SIG-M5 treated with dmso at 0.1 percent for 504 hours (cell line): ENCODE results near the gene ARVCF.
A peak's percentile ranks its signal among the peaks of the same experiment; 100 is the strongest.

Experiments
- DNase-seq: peaks from one replicate; lab custom pipeline; 2025; ENCODE audit not compliant: unreplicated experiment; lab: John Stamatoyannopoulos, UW

ARVCF gene

GRCh38 chr22:19962909-19963806 lies 53.5 kb downstream of the ARVCF start:
- peak; percentile 47 for DNase-seq

DNA sequence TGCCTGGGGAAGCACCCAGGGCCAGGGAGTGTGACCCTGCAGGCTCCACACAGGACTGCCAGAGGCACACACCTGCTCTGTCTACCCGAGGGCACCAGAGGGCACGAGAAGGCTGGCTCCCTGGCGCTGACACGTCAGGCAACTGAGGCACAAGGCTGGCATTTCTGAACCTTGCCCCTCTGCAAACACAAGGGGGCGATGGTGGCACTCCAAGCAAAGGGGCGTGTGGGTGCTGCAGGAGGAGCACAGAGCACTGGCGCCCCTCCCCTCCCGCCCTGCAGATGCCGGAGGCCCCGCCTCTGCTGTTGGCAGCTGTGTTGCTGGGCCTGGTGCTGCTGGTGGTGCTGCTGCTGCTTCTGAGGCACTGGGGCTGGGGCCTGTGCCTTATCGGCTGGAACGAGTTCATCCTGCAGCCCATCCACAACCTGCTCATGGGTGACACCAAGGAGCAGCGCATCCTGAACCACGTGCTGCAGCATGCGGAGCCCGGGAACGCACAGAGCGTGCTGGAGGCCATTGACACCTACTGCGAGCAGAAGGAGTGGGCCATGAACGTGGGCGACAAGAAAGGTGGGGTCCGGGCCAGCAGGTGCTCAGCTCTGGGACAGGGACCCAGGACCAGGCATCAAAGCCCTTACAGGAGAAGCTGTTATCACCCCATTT lies 54.2 kb downstream of the ARVCF start:
- DNase-seq: peak; percentile 65

- DNase-seq: no peak
Measured at GRCh38 chr22:19961868-19962245, 54.8 kb downstream of the ARVCF start.

GRCh38 chr22:19961201-19961580 lies 55.4 kb downstream of the ARVCF start:
- no peak for DNase-seq

DNA sequence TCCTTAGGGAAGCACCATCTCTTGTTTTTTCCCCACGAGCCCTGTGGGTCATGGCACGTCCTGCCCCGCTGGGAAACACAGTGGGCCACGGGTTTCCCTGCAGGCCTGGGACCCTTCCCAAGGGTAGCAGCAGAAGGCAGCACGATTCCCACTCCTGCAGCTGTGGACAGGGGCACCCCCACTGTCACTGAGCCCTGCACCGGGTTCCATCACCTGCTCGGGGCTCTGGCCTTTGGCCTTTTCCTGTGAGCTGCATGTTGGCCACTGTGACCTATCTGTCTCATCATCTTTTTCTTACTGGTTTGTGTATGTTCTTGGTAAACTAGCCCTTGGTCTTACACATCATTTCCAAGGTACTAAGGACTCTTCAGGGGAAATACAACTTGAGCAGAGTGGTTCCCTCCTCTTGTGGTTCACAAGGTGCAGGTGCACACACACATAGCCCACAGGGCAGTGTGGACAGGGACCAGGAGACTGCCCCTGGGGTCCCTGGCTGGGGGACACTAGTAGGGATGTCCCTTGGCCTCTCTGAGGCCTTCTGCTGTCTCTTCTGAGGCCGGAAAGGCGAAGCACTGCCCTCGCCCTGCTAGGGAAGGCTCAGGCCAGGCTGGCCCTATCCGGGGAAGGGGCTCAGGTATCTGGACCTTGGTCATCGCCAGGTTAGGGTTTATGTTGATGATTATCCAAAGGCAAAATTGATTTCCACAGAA lies 56.0 kb downstream of the ARVCF start:
- no peak for DNase-seq

GRCh38 chr22:19959587-19960490 lies 56.8 kb downstream of the ARVCF start:
- DNase-seq: no peak

GRCh38 chr22:19959043-19959586 lies 57.5 kb downstream of the ARVCF start:
- no peak for DNase-seq

GRCh38 chr22:19958083-19959042 lies 58.3 kb downstream of the ARVCF start:
- no peak for DNase-seq

DNA sequence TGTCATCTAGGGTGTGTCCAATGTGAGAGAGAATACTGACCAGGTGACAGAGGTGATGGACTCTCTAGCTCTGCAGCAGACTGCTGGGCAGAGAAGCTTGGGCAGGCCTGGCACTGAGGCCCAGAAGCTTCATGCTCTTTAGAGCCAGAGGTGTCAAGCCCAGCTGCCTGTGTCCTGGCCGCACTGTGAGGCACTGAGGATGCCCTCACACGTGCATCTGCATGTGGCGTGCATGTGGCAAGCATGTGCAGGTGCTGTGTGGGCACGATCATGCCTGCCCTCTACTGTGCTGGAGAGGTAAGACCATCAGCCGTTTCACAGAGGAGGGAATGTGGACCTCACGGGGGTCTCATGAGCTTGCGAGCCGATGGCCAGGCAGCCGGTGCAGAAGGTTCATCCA lies 59.2 kb downstream of the ARVCF start:
- DNase-seq: no peak

- no peak for DNase-seq
Measured at GRCh38 chr22:19955241-19956128, 61.1 kb downstream of the ARVCF start.

DNA sequence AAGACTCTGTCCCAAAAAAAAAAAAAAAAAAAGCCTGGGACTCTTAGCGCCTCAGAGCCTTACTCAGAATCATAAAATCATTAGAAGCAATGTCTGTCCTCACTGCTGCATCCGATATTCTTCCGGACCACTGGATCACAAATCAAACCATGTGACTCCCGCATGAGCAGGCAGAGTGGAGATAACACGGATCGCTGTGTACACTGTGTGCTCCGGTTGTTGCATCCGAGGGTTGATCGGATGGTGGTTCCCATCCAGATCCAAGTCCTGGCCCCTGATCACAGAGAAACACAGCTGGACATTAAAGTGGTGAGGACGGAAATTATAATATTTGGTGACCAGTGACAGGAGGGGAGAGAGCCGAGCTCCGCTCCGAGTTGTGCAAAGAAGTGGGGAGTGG lies 65.3 kb downstream of the ARVCF start:
- no peak for DNase-seq

GRCh38 chr22:19948057-19948760 lies 68.4 kb downstream of the ARVCF start:
- DNase-seq: no peak

GRCh38 chr22:19943082-19944026 lies 73.3 kb downstream of the ARVCF start:
- DNase-seq: peak; percentile 68

GRCh38 chr22:19942157-19943081 lies 74.2 kb downstream of the ARVCF start:
- DNase-seq: peak; percentile 69

DNA sequence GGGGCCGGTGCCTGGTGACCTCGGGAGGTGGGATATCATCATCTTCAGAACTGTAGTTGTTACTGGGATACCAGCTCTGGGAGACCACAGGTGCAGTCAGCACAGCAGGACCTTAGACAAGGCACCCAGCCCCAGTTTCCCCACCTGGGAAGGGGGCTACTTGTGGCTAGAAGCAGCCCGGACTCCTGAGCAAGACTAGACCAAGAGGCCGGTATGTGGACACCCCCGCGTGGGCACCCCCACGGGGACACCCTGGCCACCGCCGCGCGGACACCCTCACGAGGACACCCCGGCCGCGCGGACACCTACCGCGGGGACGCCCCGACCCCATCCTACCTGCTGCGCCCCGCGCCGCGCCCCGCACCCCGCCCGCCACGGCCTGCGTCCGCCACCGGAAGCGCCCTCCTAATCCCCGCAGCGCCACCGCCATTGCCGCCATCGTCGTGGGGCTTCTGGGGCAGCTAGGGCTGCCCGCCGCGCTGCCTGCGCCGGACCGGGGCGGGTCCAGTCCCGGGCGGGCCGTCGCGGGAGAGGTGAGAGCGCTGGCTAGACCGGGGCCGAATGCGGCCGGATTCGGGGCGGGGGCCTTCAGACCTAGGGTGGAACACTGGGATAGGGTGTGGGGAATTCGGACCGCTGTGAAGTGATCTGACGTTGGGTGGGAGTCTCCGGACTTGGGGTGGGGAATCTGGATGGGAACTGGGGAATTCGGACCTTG lies 75.1 kb downstream of the ARVCF start, which contains the start of the genes COMT and TXNRD2:
TSS of gene COMT (plus strand) at position 408 of the 718 bp plus-strand sequence. CDS start 20,755 bp downstream, outside the sequence.
TSS of gene TXNRD2 (minus strand) at position 454 of the 718 bp plus-strand sequence. CDS start at position 439, 15 bp downstream.
- DNase-seq: peak; percentile 38
